H1 (cell line): ENCODE data around the gene STXBP4.

Source experiments
- CTCF ChIP-seq, 3 experiments: IDR thresholded peaks; 1 replicate in 2 of 3; 2 replicates in 1 of 3; pipeline versions ENCODE4 v1.5.1 to v1.6.1; 2011; ENCODE audit warnings: low read length in 3 of 3, mild to moderate bottlenecking in 3 of 3, inconsistent platforms in 2 of 3, low read depth in 1 of 3, moderate library complexity in 1 of 3; ENCODE audit not compliant: insufficient read depth in 1 of 3; ENCODE audit errors: control extremely low read depth in 1 of 3
- HDAC2 ChIP-seq, 2 experiments: fragments of 300-600 bp in 1 of 2; sonication (generic) in 1 of 2; IDR thresholded peaks; 2 replicates each; pipeline ENCODE4 v1.6.1; 2011 to 2012; ENCODE audit warnings: low read depth in 2 of 2, low read length in 2 of 2, mild to moderate bottlenecking in 2 of 2, moderate library complexity in 2 of 2, borderline replicate concordance in 1 of 2, inconsistent platforms in 1 of 2
- SP1 ChIP-seq: IDR thresholded peaks from 2 replicates; pipeline ENCODE4 v1.6.1; 2011; ENCODE audit warnings: low read depth, low read length

DNA sequence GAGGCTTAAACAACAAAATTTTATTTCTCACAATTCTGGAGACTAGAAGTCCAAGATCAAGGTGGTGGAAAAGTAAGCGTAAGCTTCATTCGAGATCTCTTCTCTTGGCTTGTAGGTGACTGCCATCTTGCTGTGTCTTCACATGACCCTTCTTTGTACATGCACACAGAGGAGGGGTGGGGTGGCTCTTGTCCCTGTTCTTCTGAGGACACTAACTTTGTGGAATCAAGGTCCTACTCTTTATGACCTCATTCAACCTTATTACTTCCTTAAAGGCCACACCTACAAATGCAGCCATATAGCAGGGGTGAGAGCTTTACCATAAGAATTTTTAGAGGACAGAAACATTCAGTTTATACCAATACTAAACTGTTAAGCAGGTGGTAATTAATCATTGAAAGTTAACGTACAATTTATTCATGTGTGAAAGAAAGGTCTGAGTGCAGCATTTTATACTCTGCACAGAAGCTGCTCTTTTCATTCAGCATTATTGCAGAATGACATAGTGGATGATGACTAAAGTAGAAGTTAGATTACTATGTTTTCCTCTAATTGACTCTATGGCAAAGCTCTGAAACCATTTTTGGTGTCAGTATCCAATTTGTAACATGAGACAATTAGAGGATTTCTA, 156.3 kb downstream of the STXBP4 start:
- TF ChIP-seq CTCF (IDR thresholded peaks at IDR 0.05; ENCODE audit: control extremely low read depth in 1 of 3, insufficient read depth in 1 of 3, low read depth in 1 of 3, low read length in 3 of 3): no peak
- TF ChIP-seq SP1: no peak
- TF ChIP-seq HDAC2 (IDR thresholded peaks at IDR 0.05; ENCODE audit: borderline replicate concordance in 1 of 2, low read depth in 2 of 2, low read length in 2 of 2): no peak
